HCEC 1CT (cell line): Measurements from ENCODE around the gene NECTIN3.
A peak's percentile ranks its signal among the peaks of the same experiment; 100 is the strongest.

Experiments used
- DNase-seq: peaks from one replicate; pipeline ENCODE4 v3.0.0-alpha.2; 2017

NECTIN3 gene

DNA sequence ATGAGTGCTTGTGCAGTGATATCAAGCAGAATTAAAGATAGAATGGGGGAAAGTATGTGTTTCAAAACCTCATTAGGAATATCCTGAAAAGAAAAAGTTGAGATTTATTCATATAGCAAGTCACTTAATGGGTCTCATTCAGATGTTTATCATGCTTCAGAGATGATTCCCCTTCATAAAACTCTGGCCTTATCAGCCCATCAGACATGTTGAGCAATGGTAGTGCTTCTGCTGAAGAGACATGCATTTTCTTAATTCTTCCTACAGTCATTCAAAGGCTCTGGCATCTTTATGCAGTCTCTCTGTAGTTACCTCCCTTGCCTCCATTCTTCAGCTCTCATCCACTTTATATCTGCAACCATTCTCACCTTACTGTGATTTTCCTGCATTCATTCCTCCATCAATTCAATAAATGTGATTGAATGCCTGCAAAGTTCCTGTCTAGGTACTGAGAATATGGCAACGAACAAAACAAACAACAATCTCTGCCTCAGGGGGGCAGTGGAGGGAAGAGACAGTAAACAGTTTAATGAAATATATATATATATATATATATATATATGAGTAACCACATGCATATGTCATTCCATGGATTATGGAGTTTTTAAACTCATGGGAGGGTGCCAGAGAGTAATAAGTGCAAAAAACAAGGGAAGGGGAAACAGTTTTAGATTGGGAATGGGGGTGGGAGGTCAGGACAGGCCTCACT, 138.5 kb downstream of the NECTIN3 start:
- peak; percentile 10 for DNase-seq

DNA sequence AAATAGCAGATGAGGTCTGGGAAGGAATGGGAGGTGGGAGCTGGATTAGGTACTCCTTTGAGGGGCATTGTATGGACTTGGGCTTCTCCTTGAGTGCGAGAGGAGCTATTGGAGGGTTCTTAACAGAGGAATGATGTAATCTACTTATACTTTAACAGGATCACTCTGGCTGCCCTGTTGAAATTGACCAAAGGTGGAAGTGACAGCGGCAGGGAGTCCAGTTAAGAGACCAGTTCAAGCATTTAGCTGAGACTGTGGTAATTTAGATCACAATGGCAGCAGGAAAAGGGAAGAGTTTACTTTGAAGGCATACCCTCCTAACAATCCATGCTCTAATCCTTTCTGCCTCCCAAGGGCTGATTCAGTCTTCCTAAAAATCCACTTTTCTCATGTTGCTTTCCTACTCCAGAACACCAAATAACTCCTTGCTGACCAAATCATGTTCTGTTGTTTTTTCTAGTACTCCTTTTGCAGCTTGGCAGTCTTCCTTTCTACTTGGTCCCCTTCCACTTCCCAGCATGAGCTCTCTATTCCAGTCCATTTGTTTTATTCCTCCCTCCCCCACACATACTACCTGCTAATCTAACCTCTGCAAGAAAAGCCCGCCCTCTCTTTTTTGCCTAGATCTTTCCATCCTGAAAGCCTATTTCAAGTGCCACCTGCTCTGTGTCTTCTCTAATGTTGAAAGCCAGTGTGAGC, 139.4 kb downstream of the NECTIN3 start:
- no peak for DNase-seq

DNA sequence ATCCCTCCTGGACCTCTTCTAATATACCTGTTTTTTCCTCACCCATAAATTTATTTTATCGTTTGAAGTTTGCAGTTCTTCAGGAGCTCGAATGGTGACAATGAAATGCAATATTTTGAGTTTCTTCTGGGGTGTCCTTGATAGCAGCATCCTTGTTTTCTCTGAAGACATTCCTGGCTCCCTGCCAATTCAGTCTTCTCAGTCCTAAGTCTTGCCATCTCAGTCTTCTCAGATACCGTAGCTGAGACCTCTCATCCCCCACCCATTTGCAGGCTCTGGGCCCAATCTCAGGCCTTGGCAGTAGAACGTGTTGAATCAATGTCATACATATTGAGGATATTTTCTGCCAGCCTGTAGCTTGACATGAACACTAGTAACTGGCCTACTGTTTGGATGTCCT, 140.9 kb downstream of the NECTIN3 start:
- no peak for DNase-seq

- DNase-seq, result no peak
Observed at GRCh38 chr3:111215481-111215880, 143.9 kb downstream of the NECTIN3 start.

DNA sequence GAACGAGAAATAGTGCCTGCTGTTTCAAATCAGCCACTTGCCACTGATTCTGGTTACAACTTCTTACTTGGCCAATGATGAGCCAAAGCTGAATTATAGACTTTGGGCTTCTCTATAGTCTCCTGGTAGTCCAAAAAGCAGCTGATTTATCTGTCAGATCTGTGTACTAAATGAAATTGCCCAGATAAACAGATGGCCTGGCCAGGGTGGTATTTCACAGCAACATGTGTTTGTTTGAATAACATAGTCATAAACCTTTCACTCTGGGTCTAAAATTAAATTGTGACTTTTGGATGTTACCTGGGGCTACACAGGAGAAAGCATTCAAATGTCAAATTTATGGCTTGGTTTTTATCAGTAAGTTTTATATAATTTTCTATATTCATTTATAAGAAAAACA, 147.0 kb downstream of the NECTIN3 start:
- no peak for DNase-seq

DNA sequence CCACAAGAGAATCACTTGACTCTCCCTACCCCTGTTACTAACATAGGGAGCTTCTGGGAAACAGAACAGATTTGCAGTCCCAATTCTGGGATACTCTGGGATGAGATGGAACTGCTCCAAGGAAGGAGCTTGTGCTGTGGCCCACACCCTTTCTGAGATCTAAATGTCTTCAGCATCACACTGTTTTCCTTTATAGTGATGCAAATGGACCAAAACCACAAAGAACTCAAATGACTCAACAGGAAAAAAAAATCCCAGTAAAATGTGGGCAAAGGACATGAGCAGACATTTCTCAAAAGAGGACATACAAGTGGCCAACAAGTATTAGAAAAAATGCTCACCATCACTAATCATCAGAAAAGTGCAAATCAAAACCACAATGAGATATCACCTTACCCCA, 155.6 kb downstream of the NECTIN3 start:
- DNase-seq, result peak; percentile 54

DNA sequence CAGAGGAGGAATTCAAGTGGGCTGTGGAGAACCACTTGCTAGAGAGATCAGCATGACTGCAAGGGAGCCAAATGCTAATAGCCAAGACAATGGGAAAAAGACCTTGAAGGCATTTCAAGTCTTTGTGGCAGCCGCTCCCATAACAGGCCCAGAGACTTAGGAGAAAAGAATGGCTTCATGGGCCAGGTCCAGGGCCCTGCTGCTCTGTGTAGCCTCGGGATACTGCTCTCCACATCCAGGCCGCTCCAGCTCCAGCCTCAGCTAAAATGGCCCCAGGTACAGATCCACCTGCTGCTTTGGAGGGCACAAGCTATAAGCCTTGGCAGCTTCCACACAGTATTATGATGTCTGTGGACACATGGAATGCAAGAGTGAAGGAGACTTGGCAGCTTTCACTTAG, 157.7 kb downstream of the NECTIN3 start:
- DNase-seq, result no peak

DNA sequence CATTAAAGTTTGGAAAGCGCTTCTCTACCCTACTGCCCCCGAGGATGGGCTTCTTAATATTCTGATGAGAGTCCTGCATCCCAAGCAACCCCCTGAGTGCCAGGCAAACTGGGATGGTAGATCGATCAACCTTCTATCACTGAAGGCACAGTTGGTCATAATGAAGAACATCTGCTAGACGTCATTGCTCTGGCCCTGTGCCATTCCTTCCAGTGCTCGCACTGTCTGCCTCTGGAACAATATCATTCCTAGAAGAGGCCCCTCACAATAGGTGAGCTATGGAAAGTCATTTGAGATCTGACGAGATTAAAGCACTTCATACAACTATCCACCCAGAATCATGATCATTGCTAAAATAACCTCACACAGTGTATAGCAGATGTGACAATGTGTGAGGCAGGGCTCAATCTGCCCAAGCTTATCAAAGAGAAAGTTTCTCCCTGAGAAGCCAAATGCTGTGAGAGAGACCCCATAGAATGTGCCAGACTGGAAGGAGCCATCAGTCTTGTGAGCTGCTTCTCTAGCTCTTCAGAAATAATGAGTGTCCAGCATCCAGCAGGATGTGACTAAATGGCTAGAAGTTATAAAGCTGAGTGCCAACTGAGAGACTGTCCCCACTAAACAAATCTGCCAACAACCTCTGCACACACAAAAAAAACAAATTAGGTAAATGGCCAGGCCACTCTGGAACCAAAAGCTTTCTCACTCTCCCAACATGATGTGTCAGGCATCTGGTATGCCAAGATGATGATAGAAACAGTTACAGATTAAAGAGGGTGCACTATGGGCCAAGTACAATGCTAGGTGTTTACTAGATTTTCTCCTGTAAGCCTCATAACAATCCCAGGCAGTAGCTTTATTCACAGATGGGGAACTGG, 165.5 kb downstream of the NECTIN3 start:
- peak; percentile 61 for DNase-seq

- DNase-seq, result no peak
Observed at GRCh38 chr3:111237946-111238345, 166.3 kb downstream of the NECTIN3 start.

GRCh38 chr3:111238885-111239284, 167.3 kb downstream of the NECTIN3 start:
- DNase-seq, result no peak

- DNase-seq, result no peak
Observed at GRCh38 chr3:111241960-111242359, 170.3 kb downstream of the NECTIN3 start.
